ENCODE data around the gene CPLX3.

The CPLX3 gene

GRCh38 chr15:74798388-74799254 lies 27.8 kb upstream of the CPLX3 start:
- H3K9me3 ChIP-seq (ENCODE audit: low read length), result no peaks in the 10 kb centered on the region
- H3K4me3 ChIP-seq (ENCODE audit: low read depth, low read length, poor library complexity, severe bottlenecking), result no peak overlapping the region
- no peaks in the 10 kb centered on the region for H4K20me1 ChIP-seq (ENCODE audit: insufficient read depth, low read length)
- H3K36me3 ChIP-seq (ENCODE audit: insufficient read depth, low read length), result peaks cover 82% of the 10 kb centered on the region
- no peaks in the 10 kb centered on the region for H3F3A ChIP-seq (ENCODE audit: insufficient read depth, low read length)
- no peaks in the 10 kb centered on the region for H3K27me3 ChIP-seq (ENCODE audit: insufficient read depth, low read length)
- TF ChIP-seq EZH2 (IDR thresholded peaks at IDR 0.05; ENCODE audit: borderline replicate concordance, low read length) (no peak), CTCF (IDR thresholded peaks at IDR 0.05; ENCODE audit: low read length) (peak; percentile 37; the same call in 1 of the 2 replicates)
- H3K9me2 ChIP-seq (ENCODE audit: low read depth, low read length), result no peaks in the 10 kb centered on the region
- peaks cover 28% of the 10 kb centered on the region for H3K79me2 ChIP-seq (ENCODE audit: insufficient read depth, low read length)
- H2AFZ ChIP-seq (ENCODE audit: low read length), result no peak overlapping the region
- peak overlapping the region; percentile 42; the same call in 1 of the 2 replicates for H3K9ac ChIP-seq (ENCODE audit: low read length)
- H3K27ac ChIP-seq (ENCODE audit: low read depth, low read length, poor library complexity, severe bottlenecking), result peak overlapping the region; percentile 86
- H3K4me1 ChIP-seq (ENCODE audit: insufficient read depth, low read length, severe bottlenecking), result peaks cover 73% of the 10 kb centered on the region
- peak overlapping the region; percentile 56 for H3K4me2 ChIP-seq (ENCODE audit: low read length)

GRCh38 chr15:74799255-74799855 lies 27.1 kb upstream of the CPLX3 start:
- peaks cover 88% of the 10 kb centered on the region for H3K36me3 ChIP-seq (ENCODE audit: insufficient read depth, low read length)
- peak overlapping the region; percentile 42; the same call in 1 of the 2 replicates for H3K9ac ChIP-seq (ENCODE audit: low read length)
- peaks cover 24% of the 10 kb centered on the region for H3K79me2 ChIP-seq (ENCODE audit: insufficient read depth, low read length)
- no peaks in the 10 kb centered on the region for H3F3A ChIP-seq (ENCODE audit: insufficient read depth, low read length)
- peak overlapping the region; percentile 86 for H3K27ac ChIP-seq (ENCODE audit: low read depth, low read length, poor library complexity, severe bottlenecking)
- no peaks in the 10 kb centered on the region for H3K9me3 ChIP-seq (ENCODE audit: low read length)
- H3K27me3 ChIP-seq (ENCODE audit: insufficient read depth, low read length), result no peaks in the 10 kb centered on the region
- peak; percentile 47; the same call in 1 of the 2 replicates for TF ChIP-seq CTCF (IDR thresholded peaks at IDR 0.05; ENCODE audit: low read length)
- TF ChIP-seq EZH2 (IDR thresholded peaks at IDR 0.05; ENCODE audit: borderline replicate concordance, low read length), result no peak
- peaks cover 66% of the 10 kb centered on the region for H3K4me1 ChIP-seq (ENCODE audit: insufficient read depth, low read length, severe bottlenecking)
- no peak overlapping the region; the same call in 1 of the 2 replicates for H3K4me2 ChIP-seq (ENCODE audit: low read length)
- no peak overlapping the region for H3K4me3 ChIP-seq (ENCODE audit: low read depth, low read length, poor library complexity, severe bottlenecking)
- H4K20me1 ChIP-seq (ENCODE audit: insufficient read depth, low read length), result no peaks in the 10 kb centered on the region
- no peaks in the 10 kb centered on the region for H3K9me2 ChIP-seq (ENCODE audit: low read depth, low read length)
- no peak overlapping the region for H2AFZ ChIP-seq (ENCODE audit: low read length)

- H3K27me3 ChIP-seq (ENCODE audit: insufficient read depth, low read length), result no peaks in the 10 kb centered on the region
- peak; percentile 96 for TF ChIP-seq CTCF (IDR thresholded peaks at IDR 0.05; ENCODE audit: low read length)
- no peak for TF ChIP-seq EZH2 (IDR thresholded peaks at IDR 0.05; ENCODE audit: borderline replicate concordance, low read length)
- peaks cover 88% of the 10 kb centered on the region for H3K36me3 ChIP-seq (ENCODE audit: insufficient read depth, low read length)
- H3K27ac ChIP-seq (ENCODE audit: low read depth, low read length, poor library complexity, severe bottlenecking), result peak overlapping the region; percentile 86
- no peak overlapping the region for H3K4me3 ChIP-seq (ENCODE audit: low read depth, low read length, poor library complexity, severe bottlenecking)
- H3K9ac ChIP-seq (ENCODE audit: low read length), result peak overlapping the region; percentile 38; the same call in 1 of the 2 replicates
- no peaks in the 10 kb centered on the region for H3F3A ChIP-seq (ENCODE audit: insufficient read depth, low read length)
- no peaks in the 10 kb centered on the region for H3K9me2 ChIP-seq (ENCODE audit: low read depth, low read length)
- H3K79me2 ChIP-seq (ENCODE audit: insufficient read depth, low read length), result peaks cover 19% of the 10 kb centered on the region
- H2AFZ ChIP-seq (ENCODE audit: low read length), result no peak overlapping the region
- H3K9me3 ChIP-seq (ENCODE audit: low read length), result no peaks in the 10 kb centered on the region
- no peaks in the 10 kb centered on the region for H4K20me1 ChIP-seq (ENCODE audit: insufficient read depth, low read length)
- H3K4me1 ChIP-seq (ENCODE audit: insufficient read depth, low read length, severe bottlenecking), result peaks cover 60% of the 10 kb centered on the region
- peak overlapping the region; percentile 13; the same call in 1 of the 2 replicates for H3K4me2 ChIP-seq (ENCODE audit: low read length)
Measured at GRCh38 chr15:74799856-74800558, 26.4 kb upstream of the CPLX3 start.

Measured in OCI-LY1 (cell line).